ENCODE measurements around the gene RPL10. TPM values are rescaled to one million over a fixed set of nuclear protein-coding genes. Genes with fewer than 3 reads are reported as not detected.

Gene RPL10
- total RNA-seq: 1,858 and 2,253 TPM in 2 replicates

GRCh38 chrX:154397888-154398667 is at the start of gene RPL10:
Gene RPL10, plus strand, starts transcription at chrX:154398377. Its CDS starts 143 bp downstream, at chrX:154398520.

GRCh38 chrX:154374313-154375155 is 23.6 kb upstream of the RPL10 start, which contains the start of gene FLNA:
Gene FLNA, minus strand, starts transcription at chrX:154374634. Its CDS starts 3,389 bp downstream, at chrX:154371245.

GRCh38 chrX:154378799-154379568 is 19.2 kb upstream of the RPL10 start, which contains the start of gene EMD:
Gene EMD, plus strand, starts transcription at chrX:154379295. Its CDS starts 190 bp downstream, at chrX:154379485.

GRCh38 chrX:154409222-154409871 is 11.2 kb downstream of the RPL10 start, which contains the start of gene DNASE1L1:
Gene DNASE1L1, minus strand, starts transcription at chrX:154409254. Its CDS starts 3,686 bp downstream, at chrX:154405568.

GRCh38 chrX:154428176-154429171 is 30.3 kb downstream of the RPL10 start, which contains the start of gene ATP6AP1:
Gene ATP6AP1, plus strand, starts transcription at chrX:154428677. Its CDS starts 16 bp downstream, at chrX:154428693.

GRCh38 chrX:154436983-154437752 is 39.0 kb downstream of the RPL10 start, which contains the start of gene GDI1:
Gene GDI1, plus strand, starts transcription at chrX:154437154. Its CDS starts 101 bp downstream, at chrX:154437255.

GRCh38 chrX:154443992-154444754 is 46.0 kb downstream of the RPL10 start, which contains the start of gene FAM50A:
Gene FAM50A, plus strand, starts transcription at chrX:154444141. Its CDS starts 95 bp downstream, at chrX:154444236.

Small RNAs within 50 kb of the gene (small RNA-seq; reads per million reads assigned to genes)
- gene MIR6858: not detected
- not detected for gene SNORA70

Other genes starting within 250 kb of the RPL10 start
- not detected in 2 replicates for gene OPN1MW, start 215.8 kb upstream of the RPL10 start, total RNA-seq
- not detected in 2 replicates for gene OPN1MW2, start 178.6 kb upstream of the RPL10 start, total RNA-seq
- not detected in 2 replicates for gene OPN1MW3, start 140.8 kb upstream of the RPL10 start, total RNA-seq
- gene TEX28, start 103.3 kb upstream of the RPL10 start, total RNA-seq: not detected in 2 replicates
- gene TKTL1, start 102.6 kb upstream of the RPL10 start, total RNA-seq: not detected in 2 replicates
- 500 and 1,798 TPM in 2 replicates for gene FLNA, start 23.7 kb upstream of the RPL10 start, total RNA-seq
- 32.2 and 45.9 TPM in 2 replicates for gene EMD, start 19.1 kb upstream of the RPL10 start, total RNA-seq
- 65.4 and 86.4 TPM in 2 replicates for gene DNASE1L1, start 10.9 kb downstream of the RPL10 start, total RNA-seq
- gene TAFAZZIN, start 13.2 kb downstream of the RPL10 start, total RNA-seq: 21.2 and 25.1 TPM in 2 replicates
- gene ATP6AP1, start 30.3 kb downstream of the RPL10 start, total RNA-seq: 76.7 and 89.1 TPM in 2 replicates
- gene GDI1, start 38.8 kb downstream of the RPL10 start, total RNA-seq: 74.9 and 75.0 TPM in 2 replicates
- 25.5 and 28.8 TPM in 2 replicates for gene FAM50A, start 45.8 kb downstream of the RPL10 start, total RNA-seq
- gene PLXNA3, start 59.9 kb downstream of the RPL10 start, total RNA-seq: 21.6 and 23.9 TPM in 2 replicates
- gene LAGE3, start 80.9 kb downstream of the RPL10 start, total RNA-seq: 31.4 and 42.2 TPM in 2 replicates
- 48.7 and 56.2 TPM in 2 replicates for gene UBL4A, start 88.2 kb downstream of the RPL10 start, total RNA-seq
- gene SLC10A3, start 92.3 kb downstream of the RPL10 start, total RNA-seq: 56.9 and 65.6 TPM in 2 replicates
- gene FAM3A, start 117.9 kb downstream of the RPL10 start, total RNA-seq: 25.9 and 31.6 TPM in 2 replicates
- gene G6PD, start 148.5 kb downstream of the RPL10 start, total RNA-seq: 44.8 and 112 TPM in 2 replicates
- 12.2 and 16.1 TPM in 2 replicates for gene IKBKG, start 149.2 kb downstream of the RPL10 start, total RNA-seq
- not detected in 2 replicates for gene CTAG1A, start 186.8 kb downstream of the RPL10 start, total RNA-seq
- not detected in 2 replicates for gene CTAG1B, start 220.9 kb downstream of the RPL10 start, total RNA-seq